HepG2 (cell line): Measurements from ENCODE around the gene ZNF587B. TPM values are rescaled to one million over a fixed set of nuclear protein-coding genes. Genes with fewer than 3 reads are reported as not detected.

Experiments
- ELF1 ChIP-seq: sonication (generic); formaldehyde crosslinking; IDR thresholded peaks from 2 replicates; pipeline ENCODE4 v1.4.0; 2020; ENCODE audit warnings: missing genetic modification reagents
- HMG20B ChIP-seq: conservative IDR thresholded peaks from 2 replicates; pipeline ENCODE4 v1.6.1; 2016; ENCODE audit warnings: missing genetic modification reagents, missing compliant biosample characterization
- JUND ChIP-seq: sonication (generic); formaldehyde crosslinking; IDR thresholded peaks from 2 replicates; pipeline ENCODE4 v1.8.0; 2022; ENCODE audit warnings: mild to moderate bottlenecking, missing genetic modification reagents
- KAT7 ChIP-seq: IDR thresholded peaks from 2 replicates; pipeline ENCODE4 v1.6.1; 2018; ENCODE audit warnings: borderline replicate concordance, missing compliant biosample characterization
- MED1 ChIP-seq: sonication (generic); formaldehyde crosslinking; IDR thresholded peaks from 2 replicates; pipeline ENCODE4 v1.4.0; 2020; ENCODE audit warnings: missing genetic modification reagents
- NRL ChIP-seq: sonication (generic); formaldehyde crosslinking; IDR thresholded peaks from 2 replicates; pipeline ENCODE4 v1.5.0; 2020; ENCODE audit warnings: missing genetic modification reagents, mild to moderate bottlenecking, moderate library complexity, borderline replicate concordance
- RFXAP ChIP-seq: sonication (generic); formaldehyde crosslinking; IDR thresholded peaks from 2 replicates; pipeline ENCODE4 v1.4.0; 2020; ENCODE audit warnings: missing genetic modification reagents, borderline replicate concordance
- SPEN ChIP-seq: sonication (generic); formaldehyde crosslinking; IDR thresholded peaks from 2 replicates; pipeline ENCODE4 v1.5.1; 2020; ENCODE audit warnings: low read depth, mild to moderate bottlenecking, missing genetic modification reagents
- SRSF1 ChIP-seq: fragments of 200-400 bp; formaldehyde crosslinking; optimal IDR thresholded peaks from 2 replicates; pipeline ENCODE3; 2017; ENCODE audit warnings: mild to moderate bottlenecking, low read depth, low read length, moderate library complexity
- ZBTB40 ChIP-seq, 2 experiments: fragments of 450-650 bp in 1 of 2; sonication (generic) in 1 of 2; formaldehyde crosslinking in 1 of 2; IDR thresholded peaks; 2 replicates each; pipeline versions ENCODE4 v1.6.1 to v1.8.0; 2016 to 2022; ENCODE audit warnings: antibody characterized with exemption in 1 of 2, mild to moderate bottlenecking in 1 of 2, missing genetic modification reagents in 1 of 2
- ZFY ChIP-seq: sonication (generic); formaldehyde crosslinking; IDR thresholded peaks from 2 replicates; pipeline ENCODE4 v1.4.0; 2020; ENCODE audit warnings: missing genetic modification reagents
- ZKSCAN5 ChIP-seq: sonication (generic); formaldehyde crosslinking; IDR thresholded peaks from 2 replicates; pipeline ENCODE4 v1.5.1; 2020; ENCODE audit warnings: mild to moderate bottlenecking, missing genetic modification reagents
- polyA plus RNA-seq, 8 experiments: library from polyadenylated mRNA; depleted of rRNA in 3 of 8; stranded (reverse) in 7 of 8; unstranded in 1 of 8; fragments of >200 nt; fragmentation: Illumina TruSeq in 4 of 8; extraction: Trizol in 4 of 8; gene quantifications; 2 replicates each; pipeline versions ENCODE4 v1.2.1 to v1.2.3, GENCODE V29; 2011 to 2016; ENCODE audit warnings: low read depth in 4 of 8, missing spikeins in 1 of 8, mixed read lengths in 1 of 8; ENCODE audit not compliant: insufficient read depth in 1 of 8
- total RNA-seq, 5 experiments: library from RNA; depleted of rRNA; stranded (reverse); fragments of >200 nt; fragmentation: Illumina TruSeq; extraction: Trizol; gene quantifications; 2 replicates each; pipeline ENCODE4 v1.2.3, GENCODE V29; 2016; ENCODE audit warnings: low read depth in 1 of 5
- TF ChIP-seq, protein P1 (sequence below): IDR thresholded peaks from 2 replicates; pipeline ENCODE4 v1.6.1; 2018; ENCODE audit warnings: missing genetic modification reagents
- TF ChIP-seq, protein P2 (sequence below): sonication (generic); formaldehyde crosslinking; IDR thresholded peaks from 2 replicates; pipeline ENCODE4 v1.5.0; 2020; ENCODE audit warnings: mild to moderate bottlenecking, missing genetic modification reagents, borderline replicate concordance

ZNF587B gene
- total and polyA plus RNA-seq, 2 of the 13 experiments (the other 11 are each of a cell fraction or from before 2014, with no cell fraction given), result 5.2 to 29.9 TPM

DNA sequence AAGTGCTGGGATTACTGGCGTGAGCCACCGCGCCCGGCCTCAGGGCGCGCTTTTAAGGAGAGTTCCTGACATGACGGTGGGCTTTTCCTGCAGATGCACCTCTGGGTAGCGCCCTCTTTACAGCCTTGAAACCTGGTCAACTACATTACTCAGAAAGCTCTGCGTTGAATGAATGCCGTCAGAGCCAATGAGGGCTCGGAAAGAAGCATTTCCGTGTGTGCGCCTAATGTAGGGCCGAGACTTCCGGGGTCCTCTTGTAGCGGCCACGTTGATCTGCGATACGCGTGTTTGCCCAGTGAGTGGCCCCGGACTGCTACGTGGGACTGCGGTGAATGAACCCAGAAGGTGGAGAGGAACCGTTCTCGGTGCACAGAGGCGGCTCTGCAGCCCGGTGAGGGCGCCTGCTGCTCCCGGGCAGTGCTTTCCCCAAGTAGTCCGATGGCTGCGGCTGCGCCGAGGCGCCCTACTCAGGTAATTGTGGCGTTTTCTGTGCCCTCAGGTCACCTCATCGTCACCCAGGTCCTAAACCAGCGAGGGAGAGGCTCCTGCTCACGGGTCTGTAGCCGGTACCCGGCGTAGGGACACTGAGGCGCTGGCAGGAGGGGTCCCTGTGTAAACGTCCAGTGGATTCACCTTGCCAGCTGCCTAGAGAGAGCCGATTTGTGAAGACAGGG lies 10.5 kb upstream of the ZNF587B start (continued):
- TF ChIP-seq ZBTB40 (IDR thresholded peaks at IDR 0.05) (peak; percentile 63), ZBTB40 (CRISPR knock-in tag; IDR thresholded peaks at IDR 0.05) (peak; percentile 57), SPEN (CRISPR knock-in tag) (peak; percentile 55; the same call in 1 of the 2 replicates), MED1 (CRISPR knock-in tag) (peak; percentile 74), RFXAP (peak; percentile 73; the same call in 1 of the 2 replicates), JUND (CRISPR knock-in tag) (no peak), SRSF1 (peak; percentile 27), HMG20B (0 out of 2 replicates have a peak, but pooled peaks have one; percentile 30), KAT7 (CRISPR knock-in tag) (peak; percentile 73; the same call in 1 of the 2 replicates), ELF1 (CRISPR knock-in tag) (peak; percentile 95), NRL (peak; percentile 40; the same call in 1 of the 2 replicates), ZFY (peak; percentile 64; the same call in 1 of the 2 replicates), ZKSCAN5 (CRISPR knock-in tag) (no peak)
- TF ChIP-seq, protein P1, sequence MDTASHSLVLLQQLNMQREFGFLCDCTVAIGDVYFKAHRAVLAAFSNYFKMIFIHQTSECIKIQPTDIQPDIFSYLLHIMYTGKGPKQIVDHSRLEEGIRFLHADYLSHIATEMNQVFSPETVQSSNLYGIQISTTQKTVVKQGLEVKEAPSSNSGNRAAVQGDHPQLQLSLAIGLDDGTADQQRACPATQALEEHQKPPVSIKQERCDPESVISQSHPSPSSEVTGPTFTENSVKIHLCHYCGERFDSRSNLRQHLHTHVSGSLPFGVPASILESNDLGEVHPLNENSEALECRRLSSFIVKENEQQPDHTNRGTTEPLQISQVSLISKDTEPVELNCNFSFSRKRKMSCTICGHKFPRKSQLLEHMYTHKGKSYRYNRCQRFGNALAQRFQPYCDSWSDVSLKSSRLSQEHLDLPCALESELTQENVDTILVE (CRISPR knock-in tag), result 0 out of 2 replicates have a peak, but pooled peaks have one; percentile 26
- TF ChIP-seq, protein P2, sequence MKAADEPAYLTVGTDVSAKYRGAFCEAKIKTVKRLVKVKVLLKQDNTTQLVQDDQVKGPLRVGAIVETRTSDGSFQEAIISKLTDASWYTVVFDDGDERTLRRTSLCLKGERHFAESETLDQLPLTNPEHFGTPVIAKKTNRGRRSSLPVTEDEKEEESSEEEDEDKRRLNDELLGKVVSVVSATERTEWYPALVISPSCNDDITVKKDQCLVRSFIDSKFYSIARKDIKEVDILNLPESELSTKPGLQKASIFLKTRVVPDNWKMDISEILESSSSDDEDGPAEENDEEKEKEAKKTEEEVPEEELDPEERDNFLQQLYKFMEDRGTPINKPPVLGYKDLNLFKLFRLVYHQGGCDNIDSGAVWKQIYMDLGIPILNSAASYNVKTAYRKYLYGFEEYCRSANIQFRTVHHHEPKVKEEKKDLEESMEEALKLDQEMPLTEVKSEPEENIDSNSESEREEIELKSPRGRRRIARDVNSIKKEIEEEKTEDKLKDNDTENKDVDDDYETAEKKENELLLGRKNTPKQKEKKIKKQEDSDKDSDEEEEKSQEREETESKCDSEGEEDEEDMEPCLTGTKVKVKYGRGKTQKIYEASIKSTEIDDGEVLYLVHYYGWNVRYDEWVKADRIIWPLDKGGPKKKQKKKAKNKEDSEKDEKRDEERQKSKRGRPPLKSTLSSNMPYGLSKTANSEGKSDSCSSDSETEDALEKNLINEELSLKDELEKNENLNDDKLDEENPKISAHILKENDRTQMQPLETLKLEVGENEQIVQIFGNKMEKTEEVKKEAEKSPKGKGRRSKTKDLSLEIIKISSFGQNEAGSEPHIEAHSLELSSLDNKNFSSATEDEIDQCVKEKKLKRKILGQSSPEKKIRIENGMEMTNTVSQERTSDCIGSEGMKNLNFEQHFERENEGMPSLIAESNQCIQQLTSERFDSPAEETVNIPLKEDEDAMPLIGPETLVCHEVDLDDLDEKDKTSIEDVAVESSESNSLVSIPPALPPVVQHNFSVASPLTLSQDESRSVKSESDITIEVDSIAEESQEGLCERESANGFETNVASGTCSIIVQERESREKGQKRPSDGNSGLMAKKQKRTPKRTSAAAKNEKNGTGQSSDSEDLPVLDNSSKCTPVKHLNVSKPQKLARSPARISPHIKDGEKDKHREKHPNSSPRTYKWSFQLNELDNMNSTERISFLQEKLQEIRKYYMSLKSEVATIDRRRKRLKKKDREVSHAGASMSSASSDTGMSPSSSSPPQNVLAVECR (CRISPR knock-in tag), result peak; percentile 94
